ENCODE measurements around the gene TAF11L3.
"Not testable (repeated sequence)": the region's sequence is repeated elsewhere in the genome, so short reads cannot be mapped to it uniquely, and the experiment has no call there.

TAF11L3 gene

DNA sequence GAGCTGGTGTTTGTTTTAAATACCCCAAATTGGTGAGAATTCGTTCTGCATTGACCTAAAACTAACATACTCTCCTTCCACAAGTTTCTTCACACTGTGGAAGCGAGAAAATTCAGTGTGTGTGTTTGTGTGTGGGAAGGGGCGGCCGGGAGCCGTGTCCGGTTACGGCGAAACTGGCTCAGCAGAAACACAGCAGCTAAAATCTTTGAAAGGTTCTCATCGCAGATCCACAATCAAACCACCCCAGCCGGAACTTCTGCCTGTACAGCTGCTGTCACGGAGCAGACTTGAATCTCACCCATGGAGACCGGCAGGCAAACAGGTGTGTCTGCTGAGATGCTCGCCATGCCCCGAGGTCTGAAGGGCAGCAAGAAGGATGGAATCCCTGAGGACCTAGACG lies at the start of gene TAF11L3:
TSS of gene TAF11L3 (plus strand) at position 301 of the 400 bp plus-strand sequence.
- H3K4me1 Mint-ChIP-seq (ENCODE audit: low read depth); H3K27me3 Mint-ChIP-seq; H3K36me3 Mint-ChIP-seq (ENCODE audit: low read depth); H3K9me3 Mint-ChIP-seq; H3K27ac Mint-ChIP-seq; H3K4me3 Mint-ChIP-seq; intact Hi-C loops (cut with micrococcal nuclease): not testable (repeated sequence)

DNA sequence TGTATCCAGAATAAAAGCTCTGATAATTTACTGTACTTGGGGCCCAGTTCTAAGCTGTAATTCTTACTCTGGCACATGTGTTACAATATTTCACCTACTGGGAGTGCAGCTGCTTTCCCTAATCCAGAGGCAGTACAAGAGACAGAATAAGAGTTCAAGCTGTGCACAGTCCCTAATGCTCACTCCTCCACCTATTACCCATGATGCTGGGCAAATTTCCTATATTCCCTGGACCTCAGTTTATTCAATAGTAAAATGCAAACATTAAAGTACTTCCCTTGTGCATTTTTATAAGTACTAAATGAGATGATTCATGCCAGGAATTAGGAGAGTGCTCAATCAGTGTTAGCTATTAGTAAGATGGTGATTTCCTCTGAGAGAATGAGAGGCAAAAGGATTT lies 48.1 kb upstream of the TAF11L3 start:
- Mint-ChIP-seq H3K4me1 (ENCODE audit: low read depth) (no peaks in the 10 kb centered on the region), H3K27me3 (peaks cover 21% of the 10 kb centered on the region), H3K27ac (no peak overlapping the region), H3K4me3 (no peak overlapping the region), H3K36me3 (ENCODE audit: low read depth) (no peaks in the 10 kb centered on the region), H3K9me3 (peaks cover 8% of the 10 kb centered on the region)
- intact Hi-C loops (cut with micrococcal nuclease): no loop called here

DNA sequence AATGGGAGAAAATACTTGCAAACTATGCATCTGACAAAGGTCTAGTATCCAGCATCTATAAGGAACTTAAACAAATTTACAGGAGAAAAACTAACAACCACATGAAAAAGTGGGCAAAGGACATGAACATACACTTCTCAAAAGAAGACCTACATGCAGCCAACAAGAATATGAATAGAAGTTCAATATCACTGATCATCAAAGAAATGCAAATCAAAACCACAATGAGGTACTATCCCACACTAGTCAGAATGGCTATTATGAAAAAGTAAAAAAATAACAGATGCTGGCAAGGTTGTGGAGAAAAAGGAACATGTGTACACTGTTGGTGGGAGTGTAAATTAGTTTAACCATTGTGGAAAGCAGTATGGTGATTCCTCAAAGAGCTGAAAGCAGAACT lies 43.1 kb upstream of the TAF11L3 start:
- H3K4me1 Mint-ChIP-seq (ENCODE audit: low read depth); H3K36me3 Mint-ChIP-seq (ENCODE audit: low read depth); H3K27ac Mint-ChIP-seq; H3K4me3 Mint-ChIP-seq; H3K9me3 Mint-ChIP-seq; intact Hi-C loops (cut with micrococcal nuclease): not testable (repeated sequence)
- peaks cover 11% of the 10 kb centered on the region for H3K27me3 Mint-ChIP-seq

DNA sequence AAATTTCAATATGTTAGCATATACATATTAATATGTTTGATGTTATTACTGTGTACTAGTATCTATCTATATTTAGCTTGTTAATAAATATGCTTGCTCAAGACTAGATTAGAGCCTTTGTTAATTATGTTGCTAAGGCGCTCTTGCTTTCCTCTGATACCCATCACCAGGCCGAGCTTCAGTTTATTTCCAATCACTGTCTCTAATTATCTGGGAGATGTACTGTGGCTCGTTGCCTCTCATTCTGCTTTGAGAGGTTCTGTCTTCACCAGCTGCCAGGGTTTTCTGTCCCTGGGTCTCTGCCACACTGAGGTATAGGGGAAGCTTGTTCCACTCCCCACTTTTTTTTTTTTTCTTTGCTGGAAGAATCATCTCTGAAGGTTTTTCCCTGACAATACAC lies 41.1 kb upstream of the TAF11L3 start:
- H3K4me1 Mint-ChIP-seq (ENCODE audit: low read depth): peaks cover 5% of the 10 kb centered on the region
- H3K27me3 Mint-ChIP-seq: peaks cover 18% of the 10 kb centered on the region
- no peak overlapping the region for H3K27ac Mint-ChIP-seq
- intact Hi-C loops (cut with micrococcal nuclease): no loop called here
- H3K36me3 Mint-ChIP-seq (ENCODE audit: low read depth): no peaks in the 10 kb centered on the region
- no peak overlapping the region for H3K4me3 Mint-ChIP-seq
- H3K9me3 Mint-ChIP-seq: no peaks in the 10 kb centered on the region

DNA sequence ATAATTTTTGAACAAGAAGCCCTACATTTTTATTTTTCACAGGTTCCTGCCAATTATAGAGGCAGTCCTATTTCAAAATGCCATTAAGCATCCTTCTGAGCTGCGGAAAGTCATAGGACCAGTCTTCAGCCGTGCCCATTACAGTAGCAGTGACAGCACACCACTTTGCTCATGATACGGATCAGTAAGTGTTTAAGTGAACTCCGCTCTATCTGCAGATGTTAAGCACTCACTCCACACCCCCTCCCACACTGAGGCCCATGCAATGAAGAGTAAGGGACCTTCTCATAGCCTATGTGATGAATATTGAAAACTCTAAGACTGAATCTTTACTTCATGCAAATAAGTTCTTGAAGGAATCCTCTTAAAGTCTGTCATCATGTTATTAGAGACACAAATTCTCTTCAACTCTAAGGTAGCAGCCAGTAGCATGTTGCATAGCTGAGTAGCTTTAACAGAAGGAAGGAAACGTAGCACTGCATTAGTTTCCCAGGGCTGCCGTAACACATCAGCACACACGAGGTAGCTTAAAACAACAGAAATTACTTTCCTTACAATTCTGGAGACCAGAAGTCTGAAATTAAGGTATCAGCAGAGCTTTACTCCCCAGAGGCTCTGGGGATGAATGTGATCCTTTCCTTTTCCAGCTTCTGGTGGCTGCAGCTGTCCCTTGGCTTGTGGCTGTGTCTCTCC lies 40.4 kb upstream of the TAF11L3 start:
- Mint-ChIP-seq H3K4me1 (ENCODE audit: low read depth) (peaks cover 5% of the 10 kb centered on the region), H3K9me3 (no peaks in the 10 kb centered on the region), H3K27me3 (peaks cover 18% of the 10 kb centered on the region), H3K27ac (no peak overlapping the region), H3K4me3 (no peak overlapping the region), H3K36me3 (ENCODE audit: low read depth) (no peaks in the 10 kb centered on the region)
- intact Hi-C loops (cut with micrococcal nuclease): no loop called here

DNA sequence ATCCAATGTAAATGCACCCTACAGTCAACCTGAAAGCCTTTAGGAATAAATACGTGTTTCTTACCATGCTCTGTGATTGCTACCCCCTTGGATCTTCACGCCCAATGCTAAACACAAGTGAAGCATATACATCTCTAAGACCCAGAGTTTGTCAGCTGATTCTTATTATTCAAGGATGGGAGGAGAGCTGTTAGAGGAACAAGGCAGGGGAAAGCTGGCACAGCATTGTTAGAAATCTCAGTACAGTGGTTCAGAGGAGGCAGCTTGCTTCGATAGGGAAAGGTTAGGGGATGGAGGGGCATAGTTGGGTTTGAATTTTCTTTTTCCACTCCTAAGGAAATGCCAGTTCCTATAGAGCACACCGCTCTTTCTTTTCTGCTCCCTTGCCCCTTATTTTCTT lies 36.8 kb upstream of the TAF11L3 start:
- H3K27ac Mint-ChIP-seq: no peak overlapping the region
- peaks cover 15% of the 10 kb centered on the region for H3K4me1 Mint-ChIP-seq (ENCODE audit: low read depth)
- H3K9me3 Mint-ChIP-seq: no peaks in the 10 kb centered on the region
- no peak overlapping the region for H3K4me3 Mint-ChIP-seq
- H3K27me3 Mint-ChIP-seq: peaks cover 14% of the 10 kb centered on the region
- intact Hi-C loops (cut with micrococcal nuclease): no loop called here
- H3K36me3 Mint-ChIP-seq (ENCODE audit: low read depth): no peaks in the 10 kb centered on the region

DNA sequence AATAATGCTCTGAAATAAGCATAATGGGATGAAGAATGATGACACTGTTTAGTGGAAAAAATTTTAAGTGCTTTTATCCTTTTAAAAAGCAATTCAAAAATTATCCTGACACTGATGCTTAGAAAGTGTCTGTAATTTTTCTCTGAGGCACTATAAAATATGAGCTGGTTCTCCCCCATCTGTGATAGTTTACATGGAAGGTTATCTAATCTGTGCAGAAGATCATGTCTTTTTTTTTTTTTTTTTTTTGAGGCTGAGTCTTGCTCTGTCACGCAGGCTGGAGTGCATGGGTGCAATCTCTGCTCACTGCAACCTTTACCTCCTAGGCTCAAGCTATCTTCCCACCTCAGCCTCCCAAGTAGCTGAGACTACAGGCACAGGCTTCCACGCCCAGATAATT lies 35.4 kb upstream of the TAF11L3 start:
- no peak overlapping the region for H3K4me3 Mint-ChIP-seq
- intact Hi-C loops (cut with micrococcal nuclease): no loop called here
- no peaks in the 10 kb centered on the region for H3K9me3 Mint-ChIP-seq
- H3K27me3 Mint-ChIP-seq: peaks cover 16% of the 10 kb centered on the region
- H3K27ac Mint-ChIP-seq: no peak overlapping the region
- H3K36me3 Mint-ChIP-seq (ENCODE audit: low read depth): no peaks in the 10 kb centered on the region
- H3K4me1 Mint-ChIP-seq (ENCODE audit: low read depth): peaks cover 18% of the 10 kb centered on the region

DNA sequence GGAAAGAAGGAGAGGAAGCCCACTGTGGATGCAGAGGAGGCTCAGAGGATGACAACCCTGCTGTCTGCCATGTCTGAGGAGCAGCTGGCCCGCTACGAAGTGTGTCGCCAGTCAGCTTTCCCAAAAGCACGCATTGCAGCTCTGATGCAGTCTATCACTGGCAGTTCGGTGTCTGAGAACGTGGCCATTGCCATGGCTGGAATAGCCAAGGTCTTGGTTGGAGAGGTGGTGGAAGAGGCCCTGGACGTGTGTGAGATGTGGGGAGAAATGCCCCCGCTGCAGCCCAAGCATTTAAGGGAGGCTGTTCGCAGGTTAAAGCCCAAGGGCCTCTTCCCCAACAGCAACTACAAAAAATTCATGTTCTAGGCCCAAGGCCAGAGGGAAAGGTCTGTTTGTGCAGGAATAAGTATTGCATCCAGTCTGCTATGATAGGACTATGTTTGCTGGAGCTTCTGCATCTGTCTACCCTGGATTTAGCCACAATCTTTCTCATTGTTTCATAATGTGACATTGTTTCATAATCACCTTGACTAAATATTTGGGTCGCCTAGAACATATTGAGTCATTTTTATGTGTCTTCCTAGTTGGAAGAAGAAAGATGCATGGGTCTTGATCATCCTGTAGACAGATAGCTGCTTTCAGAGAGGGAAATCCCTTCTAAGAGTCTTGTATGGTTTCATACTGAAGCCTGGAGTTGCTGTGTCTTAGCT lies 31.5 kb upstream of the TAF11L3 start:
- H3K27ac Mint-ChIP-seq; intact Hi-C loops (cut with micrococcal nuclease); H3K4me3 Mint-ChIP-seq; H3K36me3 Mint-ChIP-seq (ENCODE audit: low read depth); H3K9me3 Mint-ChIP-seq: not testable (repeated sequence)
- H3K27me3 Mint-ChIP-seq: peaks cover 12% of the 10 kb centered on the region
- H3K4me1 Mint-ChIP-seq (ENCODE audit: low read depth): peaks cover 14% of the 10 kb centered on the region

DNA sequence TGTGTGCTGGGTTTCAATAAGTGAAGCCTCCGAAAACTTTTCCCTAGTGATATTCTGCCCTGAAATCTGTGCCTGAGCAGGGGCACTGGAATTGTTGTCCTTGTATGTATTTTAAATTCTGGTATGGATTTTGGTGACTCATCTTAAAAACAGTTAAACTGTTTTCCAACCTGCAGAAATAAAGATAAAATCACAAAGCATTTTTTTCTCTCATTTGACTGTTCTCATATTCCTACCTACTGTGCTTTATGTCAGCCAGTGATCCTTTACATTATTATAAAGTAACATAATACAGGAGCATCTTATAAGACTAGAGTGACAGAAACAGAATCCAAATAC lies 31.0 kb upstream of the TAF11L3 start:
- H3K36me3 Mint-ChIP-seq (ENCODE audit: low read depth): no peaks in the 10 kb centered on the region
- H3K27ac Mint-ChIP-seq: no peak overlapping the region
- peaks cover 14% of the 10 kb centered on the region for H3K4me1 Mint-ChIP-seq (ENCODE audit: low read depth)
- H3K27me3 Mint-ChIP-seq: peaks cover 11% of the 10 kb centered on the region
- H3K9me3 Mint-ChIP-seq: peaks cover 4% of the 10 kb centered on the region
- intact Hi-C loops (cut with micrococcal nuclease): no loop called here
- no peak overlapping the region for H3K4me3 Mint-ChIP-seq

DNA sequence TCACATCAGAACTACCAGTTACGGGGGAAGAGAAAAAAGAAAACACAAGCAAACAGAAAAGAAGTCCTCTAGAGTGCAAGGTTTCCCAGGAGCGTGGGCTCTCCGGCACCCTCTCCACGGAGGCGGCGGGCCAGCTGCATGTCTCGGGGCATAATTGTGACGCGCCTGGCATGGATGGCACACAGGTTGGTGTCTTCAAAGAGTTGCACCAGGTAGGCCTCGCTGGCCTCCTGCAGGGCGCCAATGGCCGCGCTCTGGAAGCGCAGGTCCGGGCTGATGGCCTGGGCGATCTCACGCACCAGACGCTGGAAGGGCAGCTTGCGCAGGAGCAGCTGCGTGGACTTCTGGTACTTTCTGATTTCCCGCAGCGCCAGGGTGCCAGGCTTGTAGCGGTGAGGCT lies 26.9 kb upstream of the TAF11L3 start:
- H3K9me3 Mint-ChIP-seq: peaks cover 13% of the 10 kb centered on the region
- H3K4me3 Mint-ChIP-seq; H3K36me3 Mint-ChIP-seq (ENCODE audit: low read depth); H3K4me1 Mint-ChIP-seq (ENCODE audit: low read depth); intact Hi-C loops (cut with micrococcal nuclease); H3K27me3 Mint-ChIP-seq; H3K27ac Mint-ChIP-seq: not testable (repeated sequence)

DNA sequence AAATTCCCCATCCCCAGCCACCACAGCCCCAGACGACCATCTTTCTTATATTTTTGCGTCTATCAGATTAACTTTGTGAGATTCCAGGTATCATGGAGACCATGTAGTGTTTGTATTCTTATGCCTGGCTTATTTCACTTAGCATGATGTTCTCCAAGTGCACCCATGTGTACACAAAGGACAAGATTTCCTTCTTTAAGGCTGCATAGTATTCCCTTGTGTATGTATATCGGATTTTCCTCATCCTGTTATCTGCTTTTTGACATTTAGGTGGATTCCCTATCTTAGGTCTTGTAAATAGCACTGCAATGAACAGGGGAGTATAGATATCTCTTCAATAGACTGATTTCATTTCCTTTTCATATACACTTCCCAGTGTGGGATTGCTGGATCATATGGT lies 25.4 kb upstream of the TAF11L3 start:
- intact Hi-C loops (cut with micrococcal nuclease): no loop called here
- H3K36me3 Mint-ChIP-seq (ENCODE audit: low read depth): no peaks in the 10 kb centered on the region
- peaks cover 5% of the 10 kb centered on the region for H3K27me3 Mint-ChIP-seq
- no peak overlapping the region for H3K27ac Mint-ChIP-seq
- no peaks in the 10 kb centered on the region for H3K4me1 Mint-ChIP-seq (ENCODE audit: low read depth)
- H3K9me3 Mint-ChIP-seq: peaks cover 13% of the 10 kb centered on the region
- no peak overlapping the region for H3K4me3 Mint-ChIP-seq

DNA sequence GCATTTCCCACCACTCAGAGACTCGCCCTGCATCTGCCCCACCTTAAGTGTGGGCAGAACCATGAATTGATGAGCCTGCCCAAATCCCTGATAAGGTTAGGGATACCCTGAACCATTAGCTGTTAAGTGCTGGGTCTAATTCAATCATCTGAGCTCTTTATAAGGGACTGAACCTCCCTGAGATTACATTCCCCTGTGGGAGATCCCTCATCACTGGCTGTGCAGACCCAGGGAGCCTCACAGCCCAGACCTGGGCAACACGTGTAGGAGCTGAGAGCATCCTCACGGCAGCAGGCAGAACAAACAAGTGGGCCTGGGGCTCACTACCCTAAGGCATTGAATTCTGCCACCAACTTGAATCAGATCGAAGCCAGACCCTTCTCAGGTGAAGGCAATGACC lies 20.7 kb upstream of the TAF11L3 start:
- no peak overlapping the region for H3K4me3 Mint-ChIP-seq
- peaks cover 7% of the 10 kb centered on the region for H3K9me3 Mint-ChIP-seq
- H3K27me3 Mint-ChIP-seq: peaks cover 3% of the 10 kb centered on the region
- no peaks in the 10 kb centered on the region for H3K4me1 Mint-ChIP-seq (ENCODE audit: low read depth)
- no peaks in the 10 kb centered on the region for H3K36me3 Mint-ChIP-seq (ENCODE audit: low read depth)
- H3K27ac Mint-ChIP-seq: no peak overlapping the region
- intact Hi-C loops (cut with micrococcal nuclease): no loop called here

DNA sequence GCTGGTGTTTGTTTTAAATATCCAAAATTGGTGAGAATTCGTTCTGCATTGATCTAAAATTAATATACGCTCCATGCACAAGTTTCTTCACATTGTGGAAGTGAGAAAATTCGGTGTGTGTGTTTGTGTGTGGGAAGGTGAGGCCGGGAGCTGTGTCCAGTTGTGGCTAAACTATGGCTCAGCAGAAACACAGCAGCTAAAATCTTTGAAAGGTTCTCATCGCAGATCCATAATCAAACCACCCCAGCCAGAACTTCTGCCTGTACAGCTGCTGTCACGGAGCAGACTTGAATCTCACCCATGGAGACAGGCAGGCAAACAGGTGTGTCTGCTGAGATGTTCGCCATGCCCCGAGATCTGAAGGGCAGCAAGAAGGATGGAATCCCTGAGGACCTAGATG lies 20.2 kb upstream of the TAF11L3 start, which contains the start of gene TAF11L2:
TSS of gene TAF11L2 (plus strand) at position 301 of the 400 bp plus-strand sequence.
- H3K4me1 Mint-ChIP-seq (ENCODE audit: low read depth): not testable (repeated sequence)

DNA sequence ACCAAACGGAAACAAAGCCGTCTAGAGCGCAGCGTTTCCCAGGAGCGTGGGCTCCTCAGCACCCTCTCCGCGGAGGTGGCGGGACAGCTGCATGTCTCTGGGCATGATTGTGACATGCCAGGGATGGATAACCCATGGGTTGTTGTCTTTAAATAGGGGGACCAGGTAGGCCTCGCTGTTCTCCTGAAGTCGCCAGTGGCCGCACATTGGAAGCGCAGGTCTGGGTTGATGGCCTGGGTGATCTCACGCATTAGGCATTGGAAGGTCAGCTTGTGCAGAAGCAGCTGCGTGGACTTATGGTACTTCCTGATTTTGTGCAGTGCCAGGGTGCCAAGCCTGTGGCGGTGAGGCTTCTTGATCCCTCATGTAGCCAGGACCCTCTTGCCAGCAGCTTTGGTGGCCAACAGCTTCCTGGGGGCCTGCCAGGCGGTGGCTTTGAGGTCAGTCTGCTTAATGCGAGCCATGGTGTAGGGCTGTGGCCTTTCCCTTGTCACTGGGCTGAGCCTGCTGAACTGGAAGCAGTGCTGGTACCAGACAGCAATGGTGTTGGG lies 6.3 kb upstream of the TAF11L3 start:
- Mint-ChIP-seq H3K36me3 (ENCODE audit: low read depth) (no peaks in the 10 kb centered on the region), H3K27ac (no peak overlapping the region), H3K4me3 (no peak overlapping the region), H3K4me1 (ENCODE audit: low read depth) (no peaks in the 10 kb centered on the region), H3K9me3 (no peaks in the 10 kb centered on the region), H3K27me3 (peaks cover 1% of the 10 kb centered on the region)
- intact Hi-C loops (cut with micrococcal nuclease): no loop called here

More for the DNA sequence above, 20.2 kb upstream of the TAF11L3 start, which contains the start of gene TAF11L2:
- H3K27me3 Mint-ChIP-seq; H3K27ac Mint-ChIP-seq; H3K4me3 Mint-ChIP-seq; H3K36me3 Mint-ChIP-seq (ENCODE audit: low read depth); H3K9me3 Mint-ChIP-seq; intact Hi-C loops (cut with micrococcal nuclease): not testable (repeated sequence)

DNA sequence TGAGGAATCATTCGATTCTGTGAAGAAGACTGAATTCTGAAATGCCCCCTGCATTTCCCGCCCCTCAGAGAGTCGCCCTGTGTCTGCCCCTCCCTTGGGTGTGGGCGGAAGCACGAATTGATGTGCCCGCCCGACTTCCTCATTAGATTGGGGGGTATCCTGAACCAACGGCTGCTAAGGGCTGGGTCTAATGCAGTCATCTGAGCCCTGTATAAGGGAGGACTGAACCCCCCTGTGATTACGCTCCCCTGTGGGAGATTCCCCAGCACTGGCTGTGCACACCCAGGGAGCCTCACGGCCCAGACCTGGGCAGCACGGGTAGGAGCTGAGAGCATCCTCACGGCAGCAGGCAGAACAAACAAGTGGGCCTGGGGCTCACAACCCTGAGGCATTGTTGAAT lies 641 bp upstream of the TAF11L3 start:
- H3K9me3 Mint-ChIP-seq; H3K27ac Mint-ChIP-seq; H3K4me1 Mint-ChIP-seq (ENCODE audit: low read depth); intact Hi-C loops (cut with micrococcal nuclease); H3K4me3 Mint-ChIP-seq; H3K36me3 Mint-ChIP-seq (ENCODE audit: low read depth); H3K27me3 Mint-ChIP-seq: not testable (repeated sequence)
